ENCODE data around the gene CCDC7.

CCDC7 gene

GRCh38 chr10:32893916-32894664, 448.1 kb downstream of the CCDC7 start:
- TF ChIP-seq, protein P1, sequence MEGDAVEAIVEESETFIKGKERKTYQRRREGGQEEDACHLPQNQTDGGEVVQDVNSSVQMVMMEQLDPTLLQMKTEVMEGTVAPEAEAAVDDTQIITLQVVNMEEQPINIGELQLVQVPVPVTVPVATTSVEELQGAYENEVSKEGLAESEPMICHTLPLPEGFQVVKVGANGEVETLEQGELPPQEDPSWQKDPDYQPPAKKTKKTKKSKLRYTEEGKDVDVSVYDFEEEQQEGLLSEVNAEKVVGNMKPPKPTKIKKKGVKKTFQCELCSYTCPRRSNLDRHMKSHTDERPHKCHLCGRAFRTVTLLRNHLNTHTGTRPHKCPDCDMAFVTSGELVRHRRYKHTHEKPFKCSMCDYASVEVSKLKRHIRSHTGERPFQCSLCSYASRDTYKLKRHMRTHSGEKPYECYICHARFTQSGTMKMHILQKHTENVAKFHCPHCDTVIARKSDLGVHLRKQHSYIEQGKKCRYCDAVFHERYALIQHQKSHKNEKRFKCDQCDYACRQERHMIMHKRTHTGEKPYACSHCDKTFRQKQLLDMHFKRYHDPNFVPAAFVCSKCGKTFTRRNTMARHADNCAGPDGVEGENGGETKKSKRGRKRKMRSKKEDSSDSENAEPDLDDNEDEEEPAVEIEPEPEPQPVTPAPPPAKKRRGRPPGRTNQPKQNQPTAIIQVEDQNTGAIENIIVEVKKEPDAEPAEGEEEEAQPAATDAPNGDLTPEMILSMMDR (IDR thresholded peaks at IDR 0.05): no peak

DNA sequence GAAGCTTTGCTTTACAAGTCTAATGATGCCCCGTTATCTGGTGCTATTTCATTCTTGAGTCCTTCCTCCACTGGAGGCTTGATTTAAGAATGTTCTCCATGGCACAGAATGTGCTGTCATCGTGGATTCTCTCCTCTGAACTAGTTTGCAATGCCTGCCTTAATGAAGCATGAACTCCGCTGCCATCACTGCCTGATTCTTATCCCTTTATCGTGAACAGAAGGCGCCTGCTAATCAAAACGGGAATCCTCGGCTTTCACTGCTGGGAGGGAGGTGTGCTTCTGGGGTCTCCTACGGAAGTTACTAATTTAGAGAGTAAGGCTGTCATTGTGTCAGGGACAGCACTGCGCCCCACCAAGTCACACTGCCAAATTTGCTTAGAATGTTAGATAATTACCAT, 455.9 kb downstream of the CCDC7 start:
- TF ChIP-seq, protein P1 (IDR thresholded peaks at IDR 0.05): no peak

DNA sequence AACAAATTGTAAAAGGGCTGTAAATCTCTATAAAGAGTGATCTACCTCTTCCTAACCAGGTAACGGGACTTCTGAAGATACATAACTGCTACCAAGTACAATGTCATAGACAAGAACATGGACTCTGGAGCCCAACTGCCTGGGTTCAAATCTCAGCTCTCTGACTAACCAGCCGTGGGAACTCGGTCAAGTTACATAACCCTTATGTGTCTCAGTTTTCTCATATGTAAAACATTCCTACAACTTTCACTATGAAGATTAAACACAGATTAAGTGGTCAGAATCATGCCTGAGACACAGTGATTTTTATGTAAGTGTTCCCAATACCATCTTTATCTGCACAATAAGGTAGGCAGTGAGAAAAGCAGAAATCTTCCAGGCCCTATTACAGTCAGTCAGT, 459.5 kb downstream of the CCDC7 start:
- TF ChIP-seq, protein P1 (IDR thresholded peaks at IDR 0.05): no peak

DNA sequence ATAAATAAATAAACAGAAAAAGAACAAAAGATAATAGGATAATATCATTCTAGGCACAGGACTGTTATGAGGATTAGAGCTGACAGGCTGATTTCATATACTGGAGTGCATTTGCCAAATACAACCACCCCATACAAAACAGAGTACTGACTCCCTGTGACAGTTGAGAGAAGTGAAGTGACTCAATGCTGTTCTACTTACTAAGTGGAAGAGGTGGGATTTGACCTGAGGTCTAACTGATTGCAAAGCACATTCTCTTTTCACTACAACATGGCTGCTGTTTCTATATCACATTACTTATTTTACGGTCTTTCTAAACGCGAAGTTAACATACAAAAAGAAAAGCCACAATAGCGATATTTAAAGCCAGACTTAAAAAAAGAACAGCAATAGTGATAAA, 460.7 kb downstream of the CCDC7 start:
- TF ChIP-seq, protein P1 (IDR thresholded peaks at IDR 0.05): no peak

- TF ChIP-seq, protein P1 (IDR thresholded peaks at IDR 0.05): no peak
Observed at GRCh38 chr10:32909456-32909855, 463.5 kb downstream of the CCDC7 start.

DNA sequence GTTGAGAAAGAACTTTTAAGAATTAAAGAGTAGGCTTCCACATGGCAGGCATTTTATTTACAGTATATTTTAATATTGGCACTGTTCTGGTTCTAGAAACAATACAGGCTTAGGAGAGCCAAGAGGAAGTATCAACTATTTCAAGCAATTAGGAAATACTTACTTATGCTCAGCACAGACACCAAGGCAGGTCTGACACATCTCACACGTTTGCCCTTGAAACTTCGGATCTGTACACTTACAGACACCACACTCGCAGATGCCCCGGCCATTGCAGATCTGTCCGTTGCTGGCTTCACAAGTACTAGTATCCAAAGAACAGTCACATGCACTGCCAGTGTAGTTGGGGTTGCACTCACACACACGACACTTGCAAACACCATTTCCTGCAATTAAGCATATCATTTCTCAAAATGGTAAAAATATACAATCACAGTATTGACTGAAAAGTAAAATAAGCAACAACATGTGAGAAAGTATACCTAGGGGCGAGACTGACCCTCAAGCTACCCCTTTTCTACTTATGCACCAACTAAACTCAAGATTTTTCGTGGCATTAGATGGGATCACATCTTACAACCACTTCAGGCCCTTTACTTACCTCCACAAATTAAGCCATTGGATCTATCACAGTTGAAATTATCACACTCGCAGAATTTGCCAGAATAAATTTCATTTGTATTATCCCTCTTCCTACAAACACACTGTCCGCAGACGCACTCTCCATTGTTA, 465.5 kb downstream of the CCDC7 start:
- TF ChIP-seq, protein P1 (IDR thresholded peaks at IDR 0.05): no peak

DNA sequence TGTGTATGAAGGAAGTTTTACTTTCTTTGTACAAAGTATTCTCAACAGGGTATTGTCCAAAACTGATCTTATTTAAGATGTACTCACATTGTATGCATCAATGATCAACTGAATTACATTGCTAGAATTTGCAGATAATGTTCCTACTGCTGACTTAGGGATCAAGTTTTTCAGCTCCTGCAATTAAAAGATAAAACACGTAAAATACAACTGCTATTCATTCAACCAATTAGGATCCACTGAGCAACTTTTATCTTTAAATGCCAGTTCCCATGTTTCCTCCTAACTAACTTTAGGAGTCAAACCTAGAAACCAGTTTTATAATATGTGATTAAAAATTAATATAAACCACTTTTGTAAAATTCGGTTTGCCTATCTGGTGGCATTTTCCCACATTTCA, 476.2 kb downstream of the CCDC7 start:
- TF ChIP-seq, protein P1 (IDR thresholded peaks at IDR 0.05): no peak
